Lower leg skin (tissue), 3 donors: Measurements from ENCODE around the gene EHD3.

Source experiments
- POLR2A ChIP-seq, 2 donors: fragments of 450-650 bp; IDR thresholded peaks; one replicate each; pipeline ENCODE4 v1.6.1; 2016 to 2017; ENCODE audit warnings: antibody characterized with exemption in 2 of 2, mild to moderate bottlenecking in 1 of 2, moderate library complexity in 1 of 2
- TF ChIP-seq, protein P1 (sequence below), 3 donors: fragments of 450-650 bp; IDR thresholded peaks; one replicate each; pipeline ENCODE4 v1.5.1; 2016; ENCODE audit warnings: antibody characterized with exemption in 3 of 3, mild to moderate bottlenecking in 3 of 3, moderate library complexity in 2 of 3

DNA sequence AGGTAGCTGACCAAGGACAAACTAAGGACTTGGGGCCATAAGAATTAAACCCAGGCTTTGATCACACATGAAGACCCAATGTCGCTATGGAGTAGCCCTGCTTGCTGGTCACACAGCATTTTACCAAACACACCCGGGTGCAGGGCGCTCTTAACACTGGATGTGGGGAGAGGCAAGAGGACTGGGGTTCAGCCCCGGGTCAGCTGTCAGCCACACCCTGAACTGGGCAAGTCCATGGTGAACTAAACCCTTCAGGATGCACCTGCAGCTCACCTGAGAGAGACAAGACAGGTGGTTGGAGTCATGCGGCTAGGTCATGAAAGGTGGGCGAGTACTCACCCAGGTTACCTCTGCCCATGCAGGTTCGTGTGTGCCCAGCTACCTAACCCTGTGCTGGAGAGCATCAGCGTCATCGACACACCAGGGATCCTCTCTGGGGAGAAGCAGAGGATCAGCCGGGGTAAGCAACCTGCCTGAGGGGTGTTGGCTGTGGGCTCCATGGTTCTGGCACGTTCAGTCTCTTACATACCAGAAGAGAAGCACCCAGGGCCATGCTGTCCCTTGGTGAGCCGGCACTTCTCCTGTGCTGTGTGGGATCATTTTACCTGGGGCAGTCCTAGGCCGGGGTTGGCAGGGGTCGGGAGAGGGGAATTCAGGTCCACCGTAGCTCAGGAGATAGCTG is 15.2 kb downstream of the EHD3 start:
- TF ChIP-seq, protein P1, sequence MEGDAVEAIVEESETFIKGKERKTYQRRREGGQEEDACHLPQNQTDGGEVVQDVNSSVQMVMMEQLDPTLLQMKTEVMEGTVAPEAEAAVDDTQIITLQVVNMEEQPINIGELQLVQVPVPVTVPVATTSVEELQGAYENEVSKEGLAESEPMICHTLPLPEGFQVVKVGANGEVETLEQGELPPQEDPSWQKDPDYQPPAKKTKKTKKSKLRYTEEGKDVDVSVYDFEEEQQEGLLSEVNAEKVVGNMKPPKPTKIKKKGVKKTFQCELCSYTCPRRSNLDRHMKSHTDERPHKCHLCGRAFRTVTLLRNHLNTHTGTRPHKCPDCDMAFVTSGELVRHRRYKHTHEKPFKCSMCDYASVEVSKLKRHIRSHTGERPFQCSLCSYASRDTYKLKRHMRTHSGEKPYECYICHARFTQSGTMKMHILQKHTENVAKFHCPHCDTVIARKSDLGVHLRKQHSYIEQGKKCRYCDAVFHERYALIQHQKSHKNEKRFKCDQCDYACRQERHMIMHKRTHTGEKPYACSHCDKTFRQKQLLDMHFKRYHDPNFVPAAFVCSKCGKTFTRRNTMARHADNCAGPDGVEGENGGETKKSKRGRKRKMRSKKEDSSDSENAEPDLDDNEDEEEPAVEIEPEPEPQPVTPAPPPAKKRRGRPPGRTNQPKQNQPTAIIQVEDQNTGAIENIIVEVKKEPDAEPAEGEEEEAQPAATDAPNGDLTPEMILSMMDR (IDR thresholded peaks at IDR 0.05): no peak
- no peak for TF ChIP-seq POLR2A (IDR thresholded peaks at IDR 0.05)
